ENCODE data around the gene YJU2. TPM values are rescaled to one million over a fixed set of nuclear protein-coding genes. Genes with fewer than 3 reads are reported as not detected.
"Not testable (repeated sequence)": the region's sequence is repeated elsewhere in the genome, so short reads cannot be mapped to it uniquely, and the experiment has no call there.

Gene YJU2
- total and polyA plus RNA-seq, 4 donors, result 6.5 to 12.7 (median 10.3) TPM

DNA sequence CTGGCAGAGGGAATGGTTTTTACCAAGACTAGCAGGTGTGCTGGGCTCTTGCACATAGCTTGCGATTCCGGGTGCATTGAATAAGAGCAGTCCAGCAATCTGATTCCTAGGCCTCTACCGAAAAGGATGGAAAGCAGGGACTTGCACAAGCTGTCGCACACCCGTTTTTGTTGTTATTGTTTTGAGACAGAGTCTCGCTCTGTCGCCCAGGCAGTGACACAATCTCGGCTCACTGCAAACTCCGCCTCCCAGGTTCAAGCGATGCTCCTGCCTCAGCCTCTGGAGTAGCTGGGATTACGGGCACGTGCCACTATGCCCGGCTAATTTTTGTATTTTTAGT lies 12.0 kb upstream of the YJU2 start (continued):
- TF ChIP-seq, protein P1, sequence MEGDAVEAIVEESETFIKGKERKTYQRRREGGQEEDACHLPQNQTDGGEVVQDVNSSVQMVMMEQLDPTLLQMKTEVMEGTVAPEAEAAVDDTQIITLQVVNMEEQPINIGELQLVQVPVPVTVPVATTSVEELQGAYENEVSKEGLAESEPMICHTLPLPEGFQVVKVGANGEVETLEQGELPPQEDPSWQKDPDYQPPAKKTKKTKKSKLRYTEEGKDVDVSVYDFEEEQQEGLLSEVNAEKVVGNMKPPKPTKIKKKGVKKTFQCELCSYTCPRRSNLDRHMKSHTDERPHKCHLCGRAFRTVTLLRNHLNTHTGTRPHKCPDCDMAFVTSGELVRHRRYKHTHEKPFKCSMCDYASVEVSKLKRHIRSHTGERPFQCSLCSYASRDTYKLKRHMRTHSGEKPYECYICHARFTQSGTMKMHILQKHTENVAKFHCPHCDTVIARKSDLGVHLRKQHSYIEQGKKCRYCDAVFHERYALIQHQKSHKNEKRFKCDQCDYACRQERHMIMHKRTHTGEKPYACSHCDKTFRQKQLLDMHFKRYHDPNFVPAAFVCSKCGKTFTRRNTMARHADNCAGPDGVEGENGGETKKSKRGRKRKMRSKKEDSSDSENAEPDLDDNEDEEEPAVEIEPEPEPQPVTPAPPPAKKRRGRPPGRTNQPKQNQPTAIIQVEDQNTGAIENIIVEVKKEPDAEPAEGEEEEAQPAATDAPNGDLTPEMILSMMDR (IDR thresholded peaks at IDR 0.05; ENCODE audit: low read depth, low read length, missing input control), result no peak
- TF ChIP-seq HNF4G (IDR thresholded peaks at IDR 0.05) (no peak), FOXA1 (IDR thresholded peaks at IDR 0.05) (no peak), RXRA (IDR thresholded peaks at IDR 0.05) (no peak), NR2F2 (IDR thresholded peaks at IDR 0.05) (no peak)

GRCh38 chr19:4237510-4237909 lies 9.4 kb upstream of the YJU2 start:
- H3K4me3 ChIP-seq (ENCODE audit: low read depth in 1 of 3, low read length in 3 of 3); H3K36me3 ChIP-seq (ENCODE audit: control insufficient read depth in 4 of 4, insufficient read depth in 3 of 4, low read depth in 1 of 4, low read length in 3 of 4); H3K27me3 ChIP-seq (ENCODE audit: control insufficient read depth in 4 of 4, insufficient read depth in 4 of 4, low read length in 3 of 4); DNase-seq (ENCODE audit: low spot score); H3K27ac ChIP-seq (ENCODE audit: low read depth in 1 of 2, low read length in 2 of 2); H3K4me1 ChIP-seq (ENCODE audit: control insufficient read depth in 4 of 4, insufficient read depth in 4 of 4, low read length in 3 of 4); H3K9me3 ChIP-seq (ENCODE audit: control insufficient read depth in 4 of 4, low read length in 3 of 4); H3K9ac ChIP-seq (ENCODE audit: low read depth in 1 of 2, low read length in 2 of 2): not testable (repeated sequence)
- WGBS, result 91% methylated on average over 16 of the region's 16 CpGs

DNA sequence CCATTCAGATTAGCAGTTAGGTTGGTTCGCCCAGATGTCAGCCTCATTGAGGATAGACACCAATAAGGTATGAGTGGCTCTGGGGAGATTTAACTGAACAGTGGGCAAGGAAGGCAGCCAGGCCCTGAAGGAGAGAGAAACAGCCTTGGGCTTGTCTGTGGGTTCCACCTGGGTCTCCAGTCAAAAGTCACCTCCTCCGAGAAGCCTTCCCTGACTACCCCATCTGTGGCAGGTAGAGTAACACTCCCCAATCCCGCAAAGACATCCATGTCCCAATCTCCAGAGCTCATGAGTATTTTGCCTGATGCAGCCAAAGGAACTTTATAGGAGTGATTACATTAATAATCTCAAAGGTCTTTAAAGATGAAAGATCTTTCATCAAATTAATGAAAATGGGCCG lies 8.0 kb upstream of the YJU2 start:
- no peak overlapping the region for H3K27ac ChIP-seq (ENCODE audit: low read depth in 1 of 2, low read length in 2 of 2)
- peaks cover 0 to 7% (median 3%) of the 10 kb centered on the region in 4 donors for H3K9me3 ChIP-seq (ENCODE audit: control insufficient read depth in 4 of 4, low read length in 3 of 4)
- H3K4me3 ChIP-seq (ENCODE audit: low read depth in 1 of 3, low read length in 3 of 3), result no peak overlapping the region
- H3K36me3 ChIP-seq (ENCODE audit: control insufficient read depth in 4 of 4, insufficient read depth in 3 of 4, low read depth in 1 of 4, low read length in 3 of 4), result no peaks in the 10 kb centered on the region
- no peak for DNase-seq (ENCODE audit: low spot score)
- no peaks in the 10 kb centered on the region for H3K4me1 ChIP-seq (ENCODE audit: control insufficient read depth in 4 of 4, insufficient read depth in 4 of 4, low read length in 3 of 4)
- no peaks in the 10 kb centered on the region for H3K27me3 ChIP-seq (ENCODE audit: control insufficient read depth in 4 of 4, insufficient read depth in 4 of 4, low read length in 3 of 4)
- TF ChIP-seq HNF4G (IDR thresholded peaks at IDR 0.05), result no peak
- no peak overlapping the region for H3K9ac ChIP-seq (ENCODE audit: low read depth in 1 of 2, low read length in 2 of 2)
- whole genome bisulfite sequencing, result 90% methylated on average over 4 of the region's 4 CpGs

DNA sequence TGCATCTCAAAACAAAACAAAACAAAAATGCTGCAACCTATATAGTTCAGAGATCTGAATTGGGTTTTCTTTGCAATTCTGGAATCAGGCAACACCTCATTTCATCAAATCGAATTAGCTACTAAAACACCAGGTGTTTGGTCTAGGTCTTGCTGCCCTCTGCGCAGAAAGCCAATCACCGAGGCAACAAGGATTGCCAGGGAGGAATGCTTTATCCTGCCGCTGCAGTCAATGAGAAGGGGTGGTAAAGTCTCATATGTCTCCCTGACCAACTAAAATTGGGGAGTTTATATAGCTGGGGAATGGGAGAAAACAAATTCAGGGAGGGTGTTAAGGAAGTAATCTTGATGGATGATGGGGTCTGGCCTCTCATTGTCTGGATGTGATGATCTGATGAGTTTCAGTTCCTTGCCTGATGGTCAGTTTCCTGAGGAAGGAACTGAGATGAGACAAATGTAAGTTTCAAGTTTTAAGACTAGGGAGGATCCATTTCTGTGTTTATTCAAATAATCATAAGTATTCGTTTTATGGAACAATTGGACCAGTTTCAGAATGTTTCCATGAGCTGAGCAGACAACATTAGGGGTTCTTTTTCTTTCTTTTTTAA lies 5.0 kb upstream of the YJU2 start:
- DNase-seq (ENCODE audit: low spot score), result no peak
- Histone ChIP-seq H3K4me1 (ENCODE audit: control insufficient read depth in 4 of 4, insufficient read depth in 4 of 4, low read length in 3 of 4) (peaks cover 0 to 6% (median 5%) of the 10 kb centered on the region in 4 donors), H3K4me3 (ENCODE audit: low read depth in 1 of 3, low read length in 3 of 3) (no peak overlapping the region), H3K9me3 (ENCODE audit: control insufficient read depth in 4 of 4, low read length in 3 of 4) (peaks cover 0 to 7% (median 3%) of the 10 kb centered on the region in 4 donors), H3K27me3 (ENCODE audit: control insufficient read depth in 4 of 4, insufficient read depth in 4 of 4, low read length in 3 of 4) (no peaks in the 10 kb centered on the region), H3K27ac (ENCODE audit: low read depth in 1 of 2, low read length in 2 of 2) (no peak overlapping the region), H3K36me3 (ENCODE audit: control insufficient read depth in 4 of 4, insufficient read depth in 3 of 4, low read depth in 1 of 4, low read length in 3 of 4) (no peaks in the 10 kb centered on the region), H3K9ac (ENCODE audit: low read depth in 1 of 2, low read length in 2 of 2) (no peak overlapping the region)
- TF ChIP-seq RAD21 (IDR thresholded peaks at IDR 0.05), result no peak
- no peak for TF ChIP-seq GABPA (IDR thresholded peaks at IDR 0.05 in 1 of 2, conservative IDR thresholded peaks at IDR 0.05 in 1 of 2)
- TF ChIP-seq ATF3 (IDR thresholded peaks at IDR 0.05), result no peak
- TF ChIP-seq RXRA (IDR thresholded peaks at IDR 0.05), result no peak
- no peak for TF ChIP-seq NR2F2 (IDR thresholded peaks at IDR 0.05)
- TF ChIP-seq, protein P1 (IDR thresholded peaks at IDR 0.05; ENCODE audit: low read depth, low read length, missing input control), result no peak
- no peak for TF ChIP-seq FOXA1 (IDR thresholded peaks at IDR 0.05)
- TF ChIP-seq HNF4G (IDR thresholded peaks at IDR 0.05), result no peak
- no peak for TF ChIP-seq TAF1 (conservative IDR thresholded peaks at IDR 0.05)
- TF ChIP-seq EGR1 (IDR thresholded peaks at IDR 0.05; ENCODE audit: low read depth in 2 of 2), result no peak
- TF ChIP-seq SP1 (IDR thresholded peaks at IDR 0.05), result no peak
- WGBS, result 78% methylated on average over 5 of the region's 5 CpGs

GRCh38 chr19:4245938-4246337 lies 942 bp upstream of the YJU2 start:
- not testable (repeated sequence) for H3K27me3 ChIP-seq (ENCODE audit: control insufficient read depth in 4 of 4, insufficient read depth in 4 of 4, low read length in 3 of 4); H3K27ac ChIP-seq (ENCODE audit: low read depth in 1 of 2, low read length in 2 of 2); H3K9me3 ChIP-seq (ENCODE audit: control insufficient read depth in 4 of 4, low read length in 3 of 4); H3K4me3 ChIP-seq (ENCODE audit: low read depth in 1 of 3, low read length in 3 of 3); DNase-seq (ENCODE audit: low spot score); H3K9ac ChIP-seq (ENCODE audit: low read depth in 1 of 2, low read length in 2 of 2)
- H3K36me3 ChIP-seq (ENCODE audit: control insufficient read depth in 4 of 4, insufficient read depth in 3 of 4, low read depth in 1 of 4, low read length in 3 of 4), result peaks cover 2 to 20% (median 9%) of the 10 kb centered on the region in 4 donors
- 98% methylated on average over 6 of the region's 6 CpGs for WGBS
- peaks cover 0 to 15% (median 10%) of the 10 kb centered on the region in 4 donors for H3K4me1 ChIP-seq (ENCODE audit: control insufficient read depth in 4 of 4, insufficient read depth in 4 of 4, low read length in 3 of 4)

Measured in liver (tissue), 9 donors.